H9 (cell line): Measurements from ENCODE around the gene SLC8B1. TPM values are rescaled to one million over a fixed set of nuclear protein-coding genes. Genes with fewer than 3 reads are reported as not detected.

ENCODE experiments used
- DNase-seq: peaks from one replicate; pipeline ENCODE4 v3.0.0-alpha.2; 2017
- H2AFZ ChIP-seq: one replicate; pipeline ENCODE4 v1.6.1; 2013; ENCODE audit warnings: mild to moderate bottlenecking, low read length, control low read depth, moderate library complexity
- H2AK5ac ChIP-seq: 2 replicates; pipeline ENCODE4 v1.6.1; 2013; ENCODE audit warnings: low read length, control low read depth, mixed read lengths; ENCODE audit not compliant: insufficient read length
- H2BK120ac ChIP-seq: one replicate; pipeline ENCODE4 v1.6.1; 2013; ENCODE audit warnings: low read depth, mild to moderate bottlenecking, low read length, control low read depth, inconsistent platforms; ENCODE audit not compliant: poor library complexity, severe bottlenecking
- H2BK12ac ChIP-seq: 2 replicates; pipeline ENCODE4 v1.6.1; 2013; ENCODE audit warnings: low read length, control low read depth, mixed read lengths, low read depth; ENCODE audit not compliant: insufficient read length
- H2BK15ac ChIP-seq: 2 replicates; pipeline ENCODE4 v1.6.1; 2013; ENCODE audit warnings: low read depth, low read length, control low read depth
- H2BK20ac ChIP-seq: one replicate; pipeline ENCODE4 v1.6.1; 2013; ENCODE audit warnings: low read depth, mild to moderate bottlenecking, low read length, control low read depth, inconsistent platforms; ENCODE audit not compliant: poor library complexity, severe bottlenecking
- H2BK5ac ChIP-seq: 2 replicates; pipeline ENCODE4 v1.6.1; 2013; ENCODE audit warnings: low read length, control low read depth, mixed read lengths; ENCODE audit not compliant: insufficient read length
- H3K14ac ChIP-seq: 2 replicates; pipeline ENCODE4 v1.6.1; 2013; ENCODE audit warnings: low read length, control low read depth; ENCODE audit not compliant: insufficient read depth
- H3K18ac ChIP-seq: 2 replicates; pipeline ENCODE4 v1.6.1; 2013; ENCODE audit warnings: low read depth, mild to moderate bottlenecking, mixed read lengths, low read length, control low read depth; ENCODE audit not compliant: insufficient read length
- H3K23ac ChIP-seq: 2 replicates; pipeline ENCODE4 v1.6.1; 2013; ENCODE audit warnings: low read length, control low read depth, mixed read lengths, low read depth; ENCODE audit not compliant: insufficient read length
- H3K23me2 ChIP-seq: 2 replicates; pipeline ENCODE4 v1.6.1; 2013; ENCODE audit warnings: low read depth, mild to moderate bottlenecking, mixed read lengths, low read length, control low read depth; ENCODE audit not compliant: insufficient read length, poor library complexity, severe bottlenecking
- H3K27ac ChIP-seq: 2 replicates; pipeline ENCODE4 v1.5.1; 2013; ENCODE audit warnings: low read length, control low read depth, mixed read lengths, low read depth; ENCODE audit not compliant: insufficient read length
- H3K27me3 ChIP-seq: 2 replicates; pipeline ENCODE4 v1.6.1; 2013; ENCODE audit warnings: low read length, control low read depth, inconsistent platforms; ENCODE audit not compliant: insufficient read depth
- H3K4ac ChIP-seq: 2 replicates; pipeline ENCODE4 v1.6.1; 2013; ENCODE audit warnings: low read depth, mild to moderate bottlenecking, control low read depth, inconsistent platforms, low read length, moderate library complexity
- H3K4me1 ChIP-seq: 2 replicates; pipeline ENCODE4 v1.6.1; 2013; ENCODE audit warnings: low read length, control low read depth, inconsistent platforms; ENCODE audit not compliant: insufficient read depth
- H3K4me2 ChIP-seq: 2 replicates; pipeline ENCODE4 v1.6.1; 2013; ENCODE audit warnings: low read length, control low read depth, mixed read lengths; ENCODE audit not compliant: insufficient read length, insufficient read depth
- H3K56ac ChIP-seq: 2 replicates; pipeline ENCODE4 v1.6.1; 2013; ENCODE audit warnings: low read depth, mild to moderate bottlenecking, mixed read lengths, low read length, control low read depth; ENCODE audit not compliant: insufficient read length
- H3K79me1 ChIP-seq: 2 replicates; pipeline ENCODE4 v1.6.1; 2013; ENCODE audit warnings: low read depth, mild to moderate bottlenecking, moderate library complexity, low read length, control low read depth, inconsistent platforms; ENCODE audit not compliant: insufficient read depth, poor library complexity, severe bottlenecking
- H3K79me2 ChIP-seq: 2 replicates; pipeline ENCODE4 v1.6.1; 2013; ENCODE audit warnings: low read length, control low read depth, inconsistent platforms; ENCODE audit not compliant: insufficient read depth
- H3K9ac ChIP-seq: 2 replicates; pipeline ENCODE4 v1.6.1; 2013; ENCODE audit warnings: low read length, control low read depth, mixed read lengths; ENCODE audit not compliant: insufficient read length; ENCODE audit errors: extremely low read depth
- H3K9me3 ChIP-seq: one replicate; pipeline ENCODE4 v1.6.1; 2013; ENCODE audit warnings: low read depth, low read length, inconsistent platforms; ENCODE audit not compliant: control insufficient read depth
- H3T11ph ChIP-seq: one replicate; pipeline ENCODE4 v1.6.1; 2013; ENCODE audit warnings: mild to moderate bottlenecking, low read length, control low read depth, inconsistent platforms
- H4K20me1 ChIP-seq: one replicate; pipeline ENCODE4 v1.6.1; 2013; ENCODE audit not compliant: control insufficient read depth, insufficient read length, insufficient read depth
- H4K5ac ChIP-seq: 2 replicates; pipeline ENCODE4 v1.6.1; 2013; ENCODE audit warnings: low read depth, mild to moderate bottlenecking, mixed read lengths, low read length, control low read depth; ENCODE audit not compliant: insufficient read length
- H4K8ac ChIP-seq: replicated peaks from 2 replicates; pipeline ENCODE4 v1.6.1; 2013; ENCODE audit warnings: low read length, control low read depth, mixed read lengths, low read depth; ENCODE audit not compliant: insufficient read length
- H4K91ac ChIP-seq: 2 replicates; pipeline ENCODE4 v1.6.1; 2013; ENCODE audit warnings: low read depth, mild to moderate bottlenecking, moderate library complexity, mixed read lengths, low read length, control low read depth; ENCODE audit not compliant: insufficient read length
- H3K27ac Mint-ChIP-seq, 3 experiments: 2 replicates in 2 of 3; 3 replicates in 1 of 3; pipeline ENCODE4 v1.8.0; 2020 to 2021; ENCODE audit warnings: mixed read lengths in 3 of 3, mild to moderate bottlenecking in 1 of 3, moderate library complexity in 1 of 3
- H3K27me3 Mint-ChIP-seq: 2 replicates; pipeline ENCODE4 v1.8.0; 2021; ENCODE audit warnings: low read depth, mild to moderate bottlenecking, moderate library complexity, mixed read lengths
- H3K36me3 Mint-ChIP-seq, 3 experiments: 2 replicates in 2 of 3; 3 replicates in 1 of 3; pipeline ENCODE4 v1.8.0; 2020 to 2021; ENCODE audit warnings: low read depth in 3 of 3, mixed read lengths in 3 of 3; ENCODE audit not compliant: insufficient read depth in 1 of 3
- H3K4me1 Mint-ChIP-seq, 2 experiments: 2 replicates each; pipeline ENCODE4 v1.8.0; 2020; ENCODE audit warnings: mixed read lengths in 2 of 2
- H3K4me3 Mint-ChIP-seq, 2 experiments: 2 replicates in 1 of 2; 3 replicates in 1 of 2; pipeline ENCODE4 v1.8.0; 2020 to 2021; ENCODE audit warnings: mild to moderate bottlenecking in 2 of 2, mixed read lengths in 2 of 2, moderate library complexity in 1 of 2
- H3K9me3 Mint-ChIP-seq, 2 experiments: 2 replicates in 1 of 2; 3 replicates in 1 of 2; pipeline ENCODE4 v1.8.0; 2020; ENCODE audit warnings: mild to moderate bottlenecking in 2 of 2, mixed read lengths in 2 of 2, moderate library complexity in 1 of 2
- WGBS: extraction: QIAGEN DNeasy Blood & Tissue Kit; methylation state at CpG from one replicate; pipeline ENCODE4 v1.1.7; 2013; ENCODE audit warnings: missing lambda C conversion rate, low lambda C conversion rate, mixed read lengths; ENCODE audit not compliant: insufficient read length; ENCODE audit errors: extremely low coverage; 5-methylcytosine and 5-hydroxymethylcytosine counted together
- total RNA-seq: library from RNA; stranded (reverse); gene quantifications from 2 replicates; pipeline ENCODE4 v1.2.1, GENCODE V29; 2021
- TF ChIP-seq, protein P1 (sequence below): fragments of 200-600 bp; sonication (generic); conservative IDR thresholded peaks from 3 replicates; pipeline ENCODE4 v1.8.0; 2021; ENCODE audit warnings: antibody characterized with exemption, mild to moderate bottlenecking

The SLC8B1 gene
- total RNA-seq, 1 experiment from 2014 or later = 10.4 TPM

DNA sequence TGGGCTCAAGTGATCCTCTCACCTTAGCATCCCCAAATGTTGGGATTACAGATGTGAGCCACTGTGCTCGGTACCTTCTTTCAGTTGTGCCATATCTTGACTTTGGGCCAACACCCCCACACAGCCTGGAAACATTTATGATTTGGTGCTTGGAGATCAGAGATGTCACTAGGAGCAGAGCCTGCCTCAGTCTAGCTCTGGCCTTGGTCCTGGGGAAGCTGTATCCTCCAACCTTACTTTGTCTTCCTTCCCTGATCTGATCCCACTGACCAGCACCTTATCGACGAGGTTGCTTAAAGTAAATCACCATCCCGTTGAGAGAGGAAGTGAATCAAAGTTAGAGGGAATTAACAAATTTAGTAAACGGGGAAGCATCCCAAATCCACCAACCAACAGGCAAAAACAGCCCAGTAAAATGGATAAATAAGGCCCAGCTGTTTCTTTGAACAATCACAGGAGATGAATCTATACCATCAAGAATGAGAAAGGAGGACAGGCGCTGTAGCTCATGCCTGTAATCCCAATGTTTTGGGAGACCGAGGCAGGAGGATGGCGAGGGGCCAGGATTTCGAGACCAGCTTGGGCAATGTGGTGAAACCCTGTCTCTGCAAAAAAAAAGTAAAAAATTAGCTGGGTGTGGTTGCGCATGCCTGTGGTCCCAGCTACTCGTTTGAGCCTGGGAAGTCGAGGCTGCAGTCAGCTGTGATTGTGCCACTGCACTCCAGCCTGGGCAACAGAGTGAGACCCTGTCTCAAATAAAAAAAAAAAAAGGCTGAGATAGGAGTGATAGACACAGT is 26.9 kb upstream of the SLC8B1 start:
- Histone ChIP-seq H3T11ph (no peak overlapping the region), H3K27ac (no peak overlapping the region), H2AK5ac (no peak overlapping the region), H3K4me1 (peaks cover 5% of the 10 kb centered on the region; the same call in 1 of the 2 replicates), H4K20me1 (no peaks in the 10 kb centered on the region), H2BK120ac (no peak overlapping the region), H3K56ac (no peak overlapping the region), H3K4ac (no peak overlapping the region), H3K14ac (no peak overlapping the region), H3K9ac (no peak overlapping the region), H4K8ac (no peak overlapping the region), H4K5ac (no peak overlapping the region), H4K91ac (no peak overlapping the region), H2BK12ac (no peak overlapping the region), H2BK15ac (no peak overlapping the region), H2AFZ (no peak overlapping the region), H2BK5ac (no peak overlapping the region), H3K4me2 (no peak overlapping the region), H2BK20ac (no peak overlapping the region), H3K9me3 (no peaks in the 10 kb centered on the region), H3K79me1 (peaks cover 8% of the 10 kb centered on the region), H3K23ac (no peak overlapping the region), H3K79me2 (no peaks in the 10 kb centered on the region), H3K23me2 (peaks cover 7% of the 10 kb centered on the region), H3K18ac (no peak overlapping the region), H3K27me3 (no peaks in the 10 kb centered on the region)
- peaks cover 10 to 17% of the 10 kb centered on the region in 2 experiments for H3K4me1 Mint-ChIP-seq
- H3K36me3 Mint-ChIP-seq = peaks cover 5 to 16% (median 13%) of the 10 kb centered on the region in 3 experiments; a peak in 6 of 7 replicates
- H3K9me3 Mint-ChIP-seq = no peaks in the 10 kb centered on the region; a peak in 1 of 5 replicates
- TF ChIP-seq, protein P1, sequence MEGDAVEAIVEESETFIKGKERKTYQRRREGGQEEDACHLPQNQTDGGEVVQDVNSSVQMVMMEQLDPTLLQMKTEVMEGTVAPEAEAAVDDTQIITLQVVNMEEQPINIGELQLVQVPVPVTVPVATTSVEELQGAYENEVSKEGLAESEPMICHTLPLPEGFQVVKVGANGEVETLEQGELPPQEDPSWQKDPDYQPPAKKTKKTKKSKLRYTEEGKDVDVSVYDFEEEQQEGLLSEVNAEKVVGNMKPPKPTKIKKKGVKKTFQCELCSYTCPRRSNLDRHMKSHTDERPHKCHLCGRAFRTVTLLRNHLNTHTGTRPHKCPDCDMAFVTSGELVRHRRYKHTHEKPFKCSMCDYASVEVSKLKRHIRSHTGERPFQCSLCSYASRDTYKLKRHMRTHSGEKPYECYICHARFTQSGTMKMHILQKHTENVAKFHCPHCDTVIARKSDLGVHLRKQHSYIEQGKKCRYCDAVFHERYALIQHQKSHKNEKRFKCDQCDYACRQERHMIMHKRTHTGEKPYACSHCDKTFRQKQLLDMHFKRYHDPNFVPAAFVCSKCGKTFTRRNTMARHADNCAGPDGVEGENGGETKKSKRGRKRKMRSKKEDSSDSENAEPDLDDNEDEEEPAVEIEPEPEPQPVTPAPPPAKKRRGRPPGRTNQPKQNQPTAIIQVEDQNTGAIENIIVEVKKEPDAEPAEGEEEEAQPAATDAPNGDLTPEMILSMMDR = no peak
- H3K27me3 Mint-ChIP-seq = no peaks in the 10 kb centered on the region
- no peak overlapping the region for H3K27ac Mint-ChIP-seq
- WGBS = no CpG with 5 or more reads among the region's 12 CpGs
- no peak for DNase-seq
- no peak overlapping the region for H3K4me3 Mint-ChIP-seq
